Gastrocnemius medialis (tissue), 4 donors: Measurements from ENCODE around the gene RPGRIP1. TPM values are rescaled to one million over a fixed set of nuclear protein-coding genes. Genes with fewer than 3 reads are reported as not detected.

Experiments
- ATAC-seq, 2 donors: fragments of 150-250 bp; one replicate each; pipeline ENCODE4 v1.9.1; 2016
- DNase-seq, 2 donors: peaks; one replicate each; pipeline ENCODE4 v3.0.0-alpha.2; 2019
- H3K27ac ChIP-seq, 4 donors: fragments of 200-600 bp; sonication (generic); 1 replicate in 1 of 4; 2 replicates in 3 of 4; pipeline ENCODE4 v1.5.1; 2016 to 2018; ENCODE audit warnings: mild to moderate bottlenecking in 2 of 4, moderate library complexity in 1 of 4
- H3K27me3 ChIP-seq, 3 donors: fragments of 200-600 bp; sonication (generic) in 2 of 3; 1 replicate in 1 of 3; 2 replicates in 2 of 3; pipeline versions ENCODE4 v1.5.1 to v1.6.0; 2016 to 2019; ENCODE audit warnings: mild to moderate bottlenecking in 1 of 3, moderate library complexity in 1 of 3
- H3K36me3 ChIP-seq, 2 donors: fragments of 200-600 bp; sonication (generic) in 1 of 2; one replicate each; pipeline ENCODE4 v1.5.1; 2017 to 2018
- H3K4me1 ChIP-seq, 2 donors: fragments of 200-600 bp; sonication (generic) in 1 of 2; one replicate each; pipeline ENCODE4 v1.5.1; 2016 to 2017; ENCODE audit warnings: mild to moderate bottlenecking in 2 of 2
- H3K4me3 ChIP-seq, 4 donors: fragments of 200-600 bp; sonication (generic) in 3 of 4; 1 replicate in 1 of 4; 2 replicates in 3 of 4; pipeline ENCODE4 v1.5.1; 2016 to 2019; ENCODE audit warnings: mild to moderate bottlenecking in 2 of 4
- H3K9me3 ChIP-seq, 3 donors: fragments of 200-600 bp; sonication (generic) in 2 of 3; 1 replicate in 1 of 3; 2 replicates in 2 of 3; pipeline ENCODE4 v1.5.1; 2016 to 2019
- CTCF ChIP-seq, 5 experiments: fragments of 450-650 bp in 3 of 5; fragments of 200-600 bp in 2 of 5; sonication (generic) in 2 of 5; IDR thresholded peaks in 4 of 5; conservative IDR thresholded peaks in 1 of 5; 1 replicate in 4 of 5; 2 replicates in 1 of 5; pipeline ENCODE4 v1.5.1; 2016 to 2019; ENCODE audit warnings: antibody characterized with exemption in 5 of 5, mild to moderate bottlenecking in 3 of 5, moderate library complexity in 3 of 5
- POLR2A ChIP-seq, 2 donors: fragments of 450-650 bp; IDR thresholded peaks; one replicate each; pipeline ENCODE4 v1.6.1; 2017; ENCODE audit warnings: antibody characterized with exemption in 2 of 2, mild to moderate bottlenecking in 2 of 2, moderate library complexity in 2 of 2
- in situ Hi-C, 4 donors: fragments of 200-750 bp; cut with MboI; loops; one replicate each; pipeline versions ENCODE4 v1.15.0 to v1.8.0; 2017; ENCODE audit warnings: low sequenced_read_pairs in 4 of 4
- intact Hi-C: fragments of 100-400 bp; cut with DNase I; formaldehyde crosslinking; loops from one replicate; pipeline ENCODE4 v1.15.1; 2023; ENCODE audit warnings: low total_unique reads
- total RNA-seq, 4 donors: library from RNA; depleted of rRNA; stranded (reverse); fragments of >200 nt; gene quantifications; one replicate each; pipeline versions ENCODE4 v1.1.0 to v1.2.3, GENCODE V29; 2016

The RPGRIP1 gene
- total RNA-seq, 4 donors from 2014 or later, result not detected

GRCh38 chr14:21307637-21308036 lies 27.8 kb downstream of the RPGRIP1 start:
- DNase-seq, result no peak
- intact Hi-C loops, result no loop called here

GRCh38 chr14:21308132-21308478 lies 28.2 kb downstream of the RPGRIP1 start:
- peak overlapping the region in 3 of 4 donors; percentile 30 to 58 (median 37) for H3K27ac ChIP-seq
- no peaks in the 10 kb centered on the region for H3K36me3 ChIP-seq
- H3K27me3 ChIP-seq, result peaks cover 0 to 9% (median 0%) of the 10 kb centered on the region in 3 donors
- DNase-seq, result no peak
- TF ChIP-seq POLR2A (IDR thresholded peaks at IDR 0.05), result no peak
- no peak for TF ChIP-seq CTCF (IDR thresholded peaks at IDR 0.05 in 4 of 5, conservative IDR thresholded peaks at IDR 0.05 in 1 of 5)
- intact Hi-C loops, result no loop called here
- peak; percentile 53 to 62 for ATAC-seq
- in situ Hi-C loops, result no loop called here
- H3K4me3 ChIP-seq, result peak overlapping the region in 3 of 4 donors; percentile 38 to 58 (median 46)
- no peaks in the 10 kb centered on the region for H3K4me1 ChIP-seq
- no peaks in the 10 kb centered on the region for H3K9me3 ChIP-seq

More at GRCh38 chr14:21307637-21308036, 27.8 kb downstream of the RPGRIP1 start:
- Histone ChIP-seq H3K27me3 (peaks cover 0 to 9% (median 0%) of the 10 kb centered on the region in 3 donors), H3K27ac (no peak overlapping the region), H3K9me3 (no peaks in the 10 kb centered on the region), H3K36me3 (no peaks in the 10 kb centered on the region), H3K4me1 (no peaks in the 10 kb centered on the region), H3K4me3 (no peak overlapping the region)
- in situ Hi-C loops, result no loop called here
- TF ChIP-seq POLR2A (IDR thresholded peaks at IDR 0.05) (no peak), CTCF (IDR thresholded peaks at IDR 0.05 in 4 of 5, conservative IDR thresholded peaks at IDR 0.05 in 1 of 5) (no peak)
- no peak for ATAC-seq

- Histone ChIP-seq H3K27ac (peak overlapping the region in 3 of 4 donors; percentile 30 to 58 (median 37)), H3K4me3 (peak overlapping the region; percentile 21 to 58 (median 42)), H3K27me3 (peaks cover 0 to 7% (median 0%) of the 10 kb centered on the region in 3 donors), H3K4me1 (no peaks in the 10 kb centered on the region), H3K9me3 (no peaks in the 10 kb centered on the region), H3K36me3 (no peaks in the 10 kb centered on the region)
- peak; percentile 82 to 93 for ATAC-seq
- no peak for TF ChIP-seq CTCF (IDR thresholded peaks at IDR 0.05 in 4 of 5, conservative IDR thresholded peaks at IDR 0.05 in 1 of 5)
- TF ChIP-seq POLR2A (IDR thresholded peaks at IDR 0.05), result peak in 1 of 2 donors; percentile 49
- DNase-seq, result peak; percentile 23 to 72
- intact Hi-C loops, result no loop called here
- in situ Hi-C loops, result no loop called here
Measured at GRCh38 chr14:21308479-21309237, 28.8 kb downstream of the RPGRIP1 start.

GRCh38 chr14:21309238-21309636 lies 29.4 kb downstream of the RPGRIP1 start:
- no peaks in the 10 kb centered on the region for H3K4me1 ChIP-seq
- TF ChIP-seq CTCF (IDR thresholded peaks at IDR 0.05 in 4 of 5, conservative IDR thresholded peaks at IDR 0.05 in 1 of 5) (no peak), POLR2A (IDR thresholded peaks at IDR 0.05) (no peak)
- intact Hi-C loops (no loop called here), in situ Hi-C loops (no loop called here)
- no peaks in the 10 kb centered on the region for H3K9me3 ChIP-seq
- H3K27ac ChIP-seq, result no peak overlapping the region
- no peaks in the 10 kb centered on the region for H3K36me3 ChIP-seq
- no peak for DNase-seq
- peak overlapping the region; percentile 21 to 58 (median 42) for H3K4me3 ChIP-seq
- no peak for ATAC-seq
- H3K27me3 ChIP-seq, result peaks cover 0 to 4% (median 0%) of the 10 kb centered on the region in 3 donors
